Measurements from ENCODE around the gene ESR2.

DNA sequence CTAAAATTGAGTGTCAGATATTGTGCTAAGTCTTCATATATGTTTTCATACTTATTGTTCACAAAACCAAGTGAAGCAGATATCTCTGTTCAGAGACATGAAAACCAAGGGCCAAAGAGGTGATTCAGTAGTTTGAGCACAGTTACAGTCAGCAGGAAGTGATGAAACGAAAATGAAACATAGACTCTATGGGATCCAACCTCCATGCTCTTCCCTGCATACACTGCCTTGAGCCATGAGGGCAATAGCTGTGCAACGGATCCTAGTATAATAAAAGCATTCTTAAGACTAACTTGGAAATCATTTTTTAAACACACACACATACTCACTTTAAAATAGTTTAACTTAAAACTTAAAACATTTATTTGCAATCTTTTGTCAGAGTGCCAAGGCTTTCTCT is 27.9 kb downstream of the ESR2 start:
- no peak for TF ChIP-seq CTCF (IDR thresholded peaks at IDR 0.05; ENCODE audit: poor library complexity)
- no peak for TF ChIP-seq EZH2 (IDR thresholded peaks at IDR 0.05; ENCODE audit: borderline replicate concordance)

All from hepatocyte (in vitro differentiated cells).